Stimulated activated CD8-positive, alpha-beta memory T cell treated with anti-CD3 and anti-CD28 coated beads, Interleukin-4, amount 100 ng/mL, for 1 hour (primary cell): Measurements from ENCODE around the gene CDH8.

ENCODE experiments used
- DNase-seq, 2 donors: peaks; one replicate each; pipeline ENCODE4 v3.0.0-alpha.2; 2020; ENCODE audit warnings: low read depth in 2 of 2, low spot score in 1 of 2

The CDH8 gene

GRCh38 chr16:61665512-61665911, 370.7 kb downstream of the CDH8 start:
- no peak for DNase-seq

- no peak for DNase-seq
Observed at GRCh38 chr16:61659936-61660335, 376.3 kb downstream of the CDH8 start.

GRCh38 chr16:61654962-61655361, 381.3 kb downstream of the CDH8 start:
- no peak for DNase-seq

- DNase-seq: no peak
Observed at GRCh38 chr16:61653544-61653943, 382.7 kb downstream of the CDH8 start.

- DNase-seq: no peak
Observed at GRCh38 chr16:61645561-61645960, 390.7 kb downstream of the CDH8 start.

GRCh38 chr16:61644736-61645135, 391.5 kb downstream of the CDH8 start:
- no peak for DNase-seq

- no peak for DNase-seq
Observed at GRCh38 chr16:61617219-61617783, 418.9 kb downstream of the CDH8 start.

- DNase-seq: no peak
Observed at GRCh38 chr16:61616088-61616487, 420.1 kb downstream of the CDH8 start.

GRCh38 chr16:61611847-61612491, 424.3 kb downstream of the CDH8 start:
- DNase-seq: no peak

- no peak for DNase-seq
Observed at GRCh38 chr16:61606581-61606980, 429.7 kb downstream of the CDH8 start.
